GM21423 (cell line): ENCODE measurements around the gene VPS36.
"Not testable (repeated sequence)": the region's sequence is repeated elsewhere in the genome, so short reads cannot be mapped to it uniquely, and the experiment has no call there.

Experiments
- ATAC-seq: cut with Tn5 transposase; IDR thresholded peaks from one replicate; pipeline ENCODE4 v1.9.1; 2021; ENCODE audit warnings: mild to moderate bottlenecking, moderate library complexity; ENCODE audit not compliant: unreplicated experiment

Gene VPS36

DNA sequence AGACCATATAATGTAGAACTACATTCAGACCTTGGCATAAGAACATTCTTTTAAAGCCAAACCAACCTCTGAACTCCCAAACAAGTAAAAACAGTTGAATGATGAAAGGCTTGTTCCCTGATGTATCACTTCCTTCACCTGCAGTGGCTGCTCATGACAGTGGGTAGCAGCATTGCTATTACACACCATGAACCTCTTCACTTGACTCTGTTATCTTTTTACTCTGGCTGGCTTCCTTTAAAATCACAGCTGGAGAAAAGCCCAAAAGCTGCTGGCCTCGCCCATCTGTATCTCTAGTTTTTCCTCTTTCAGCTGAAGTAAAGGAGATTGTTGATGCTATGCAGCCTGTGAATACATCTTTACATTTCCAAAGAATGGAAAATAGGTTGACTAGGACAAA lies 67.1 kb downstream of the VPS36 start:
- ATAC-seq = no peak

DNA sequence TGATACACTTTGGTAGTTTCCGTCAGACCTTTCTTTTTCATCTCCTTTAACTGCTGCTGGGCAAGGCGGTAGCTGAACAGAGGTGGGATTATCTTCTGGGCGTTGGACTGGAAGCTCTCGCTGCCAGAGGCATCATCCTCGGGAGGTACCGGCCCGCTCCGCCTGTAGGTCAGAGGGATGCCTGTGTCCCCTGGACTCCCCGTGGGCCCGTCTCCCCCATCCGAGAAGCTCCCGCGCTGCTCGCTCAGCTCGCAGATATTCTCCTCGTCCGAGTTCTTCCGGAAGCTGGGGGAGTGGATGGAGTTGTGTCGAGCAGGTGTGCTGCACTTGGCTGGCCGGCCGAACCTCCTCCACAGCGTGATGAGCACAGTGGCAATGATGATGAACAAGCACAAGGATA lies 72.1 kb downstream of the VPS36 start:
- ATAC-seq = no peak

DNA sequence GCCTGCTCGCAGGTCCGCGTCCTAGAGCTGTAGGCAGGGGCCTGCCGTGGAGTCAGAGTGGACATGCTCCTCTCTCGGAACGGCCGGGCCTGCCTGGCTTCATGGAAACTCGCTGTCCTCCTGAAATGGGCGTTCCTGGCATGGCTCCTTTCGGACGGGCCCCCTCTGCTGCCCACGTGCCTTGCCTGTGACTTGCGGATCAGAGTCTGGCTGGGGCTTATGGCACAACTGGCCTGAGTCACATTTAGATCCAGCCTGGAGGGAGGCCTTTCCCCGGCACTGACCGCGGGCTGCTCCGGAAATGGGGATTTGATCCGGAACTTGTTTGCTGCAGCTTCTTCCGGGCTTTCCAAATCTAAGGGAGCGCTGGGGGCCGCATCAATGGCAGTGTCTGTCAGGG lies 72.5 kb downstream of the VPS36 start:
- no peak for ATAC-seq

DNA sequence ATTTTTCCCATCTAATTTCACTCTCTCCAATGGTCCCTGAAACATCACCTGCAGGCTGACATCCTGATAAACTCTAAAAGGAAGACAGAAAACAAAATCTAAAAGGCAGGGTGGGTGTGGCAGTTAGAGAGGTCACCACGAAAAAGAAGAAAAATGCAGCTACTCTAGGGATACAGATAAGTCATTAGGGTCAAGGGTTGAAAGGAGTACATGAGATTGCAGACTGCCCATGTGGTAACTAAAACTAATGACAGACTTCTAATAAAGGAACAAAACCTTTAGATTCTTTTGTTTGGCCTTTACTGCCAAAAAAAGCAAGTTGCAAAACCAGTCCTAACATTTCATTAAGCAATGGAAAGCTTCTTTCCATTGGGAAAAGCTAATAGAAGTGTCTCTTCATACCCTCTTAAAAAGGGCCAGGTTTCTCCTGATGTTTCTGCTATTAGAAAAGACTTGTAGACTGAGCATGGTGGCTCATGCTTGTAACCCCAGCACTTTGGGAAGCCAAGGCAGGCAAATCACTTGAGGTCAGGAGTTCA lies 75.5 kb downstream of the VPS36 start:
- ATAC-seq = no peak

DNA sequence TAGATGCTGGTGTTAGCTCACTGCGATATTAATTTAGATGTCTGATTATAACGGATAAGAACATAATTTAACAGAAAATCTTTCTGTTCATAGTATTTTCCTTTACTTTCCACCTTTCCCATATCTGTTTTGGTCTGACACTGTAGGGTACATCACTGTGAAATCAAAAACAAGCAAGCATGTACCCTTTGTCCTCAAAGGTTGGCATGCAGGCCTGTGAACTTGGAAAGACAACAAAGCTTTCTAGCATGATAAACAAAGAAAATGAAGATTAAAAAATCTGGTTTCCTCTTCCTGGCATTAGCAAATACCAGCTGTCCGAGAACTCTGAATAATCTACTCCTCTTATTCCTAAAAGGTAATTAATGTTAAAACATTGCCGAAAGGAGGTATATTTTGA lies 76.0 kb downstream of the VPS36 start:
- ATAC-seq = no peak

DNA sequence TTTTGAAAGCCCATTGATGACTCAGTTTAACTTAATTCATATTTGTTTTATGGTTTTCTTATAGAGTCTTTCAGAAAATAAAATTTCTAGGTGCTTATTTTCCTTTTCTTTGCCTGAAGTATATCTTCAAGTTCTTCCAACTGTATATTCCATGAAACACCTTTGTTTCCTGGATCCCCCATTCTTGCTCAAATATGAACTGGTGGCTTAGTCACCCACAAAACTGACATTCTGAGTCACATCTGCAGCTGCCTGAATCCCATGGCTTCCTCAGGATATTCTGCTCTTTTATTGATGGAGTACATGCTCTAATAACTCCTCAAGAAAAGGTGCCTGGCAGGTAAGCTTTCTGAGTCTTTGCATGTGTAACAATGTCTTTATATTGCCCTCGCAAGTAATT lies 77.2 kb downstream of the VPS36 start:
- ATAC-seq = not testable (repeated sequence)

DNA sequence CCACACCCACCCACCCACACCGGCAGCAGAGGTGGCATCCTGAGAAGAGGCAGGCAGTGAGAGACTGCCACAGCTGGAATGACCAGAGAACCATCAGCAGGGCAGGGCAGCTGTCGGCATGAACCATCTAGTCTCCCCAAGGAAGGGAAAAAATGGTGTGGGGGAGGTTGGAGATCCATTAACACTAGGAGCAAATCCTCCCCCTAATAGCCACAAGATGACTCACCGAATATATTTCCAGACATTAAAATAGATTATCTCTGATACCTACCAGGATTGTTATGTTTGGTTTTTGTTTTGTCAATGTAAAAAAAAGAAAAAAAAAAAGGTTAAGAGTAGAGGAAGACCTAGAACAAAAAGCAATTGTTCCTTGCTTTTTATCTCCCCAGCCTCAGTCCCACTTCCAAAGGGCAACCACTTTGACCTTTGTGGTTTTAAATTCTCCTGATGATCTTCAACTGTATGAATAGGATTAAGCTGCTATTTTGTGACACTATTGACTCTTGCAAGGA lies 78.6 kb downstream of the VPS36 start:
- ATAC-seq = no peak

DNA sequence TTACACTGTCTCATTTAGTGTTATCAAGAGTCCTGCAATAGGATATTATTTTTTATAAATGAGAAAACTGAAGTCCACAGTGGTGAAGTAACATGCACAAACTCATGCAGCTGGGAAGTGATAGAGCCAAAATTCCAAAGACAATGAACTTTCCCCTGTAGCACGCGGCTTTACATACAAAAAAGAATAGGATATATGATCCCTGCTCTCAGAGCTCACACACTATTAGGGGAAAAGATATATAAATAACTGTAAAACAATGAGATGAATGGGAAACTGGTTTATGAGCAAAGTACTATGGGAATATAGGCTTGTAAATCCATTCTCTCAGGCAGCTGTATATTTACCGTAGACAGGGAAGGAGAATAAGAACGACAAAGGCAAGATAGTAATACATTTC lies 84.1 kb downstream of the VPS36 start:
- no peak for ATAC-seq
